GM21447 (cell line): Measurements from ENCODE around the gene PTH.
A peak's percentile ranks its signal among the peaks of the same experiment; 100 is the strongest.

Experiments used
- ATAC-seq: cut with Tn5 transposase; IDR thresholded peaks from one replicate; pipeline ENCODE4 v1.9.1; 2021; ENCODE audit not compliant: unreplicated experiment

PTH gene

GRCh38 chr11:13450832-13451397, 44.9 kb downstream of the PTH start:
- ATAC-seq = peak; percentile 57

DNA sequence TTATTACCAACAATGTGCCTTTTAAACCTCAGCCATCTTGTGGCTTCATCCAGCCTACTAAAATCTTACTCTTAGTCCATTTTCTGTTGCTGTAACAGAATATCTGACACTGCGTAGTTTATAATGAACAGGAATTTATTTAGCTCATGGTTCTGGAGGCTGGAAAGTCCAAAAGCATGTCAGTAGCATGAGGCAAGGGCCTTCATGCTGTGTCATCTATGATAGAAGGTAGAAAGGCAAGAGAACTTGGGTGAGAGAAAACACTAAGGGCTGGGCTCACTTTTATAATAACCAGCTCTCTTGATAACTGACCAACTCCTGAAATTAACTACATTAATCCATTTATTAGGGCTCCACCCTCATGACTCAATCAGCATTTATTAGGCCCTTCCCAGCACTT, 46.3 kb downstream of the PTH start:
- no peak for ATAC-seq

DNA sequence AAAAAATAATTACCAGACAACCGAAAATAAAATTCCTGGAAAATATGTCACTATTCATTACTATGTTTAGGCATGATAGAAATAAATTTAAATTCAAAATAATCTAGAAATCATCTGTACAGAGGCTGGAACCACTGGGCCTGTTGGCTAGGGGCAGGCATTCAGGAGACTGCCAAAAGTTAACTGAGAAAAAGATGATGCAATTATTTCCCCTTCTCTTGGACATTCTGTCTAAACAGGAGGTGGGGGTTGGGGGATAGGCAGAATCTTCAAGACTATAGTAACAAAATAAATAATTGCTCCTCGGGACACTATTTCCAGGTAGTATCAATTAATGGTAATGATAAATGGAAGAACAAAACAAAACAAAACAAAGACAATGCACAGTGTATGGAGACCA, 46.9 kb downstream of the PTH start:
- no peak for ATAC-seq

DNA sequence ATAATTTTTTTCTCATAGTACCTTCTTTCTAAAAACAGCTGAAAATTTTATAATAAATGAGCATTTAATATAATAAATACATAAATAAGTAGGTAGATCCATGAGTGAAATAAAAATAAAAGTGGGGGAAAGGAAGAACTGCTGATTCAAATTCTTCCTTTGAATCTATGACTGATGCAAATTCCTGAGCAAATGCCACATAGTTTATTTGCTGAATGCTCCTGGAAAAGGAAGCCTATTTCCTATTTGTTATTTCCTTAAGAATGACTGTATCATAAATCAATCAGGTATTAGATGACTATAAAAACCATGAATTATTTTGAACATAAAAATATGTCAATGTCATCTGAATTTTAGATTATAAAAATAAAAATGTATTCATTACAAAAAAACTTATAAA, 49.4 kb downstream of the PTH start:
- ATAC-seq = no peak

DNA sequence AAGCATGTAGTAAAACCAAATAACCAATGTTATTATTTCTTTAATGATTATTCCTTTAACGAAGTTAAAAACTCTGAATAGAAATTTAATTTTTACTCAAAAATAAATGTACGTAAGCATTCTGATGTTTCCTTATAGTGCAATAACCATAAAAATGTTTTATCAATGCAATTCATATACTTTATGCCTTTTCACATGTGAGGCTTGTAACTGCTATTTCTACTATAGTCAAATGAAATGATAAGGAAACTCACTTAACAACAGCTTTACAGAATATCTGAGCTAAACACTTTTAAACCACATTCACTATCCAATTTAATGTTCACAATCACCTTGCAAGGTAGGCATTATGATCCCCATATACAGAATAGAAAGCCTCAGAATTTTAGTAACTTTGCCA, 50.2 kb downstream of the PTH start:
- ATAC-seq = no peak
